MM.1S (cell line): ENCODE results near the gene RNGTT.
A peak's percentile ranks its signal among the peaks of the same experiment; 100 is the strongest.

ENCODE experiments used
- DNase-seq: peaks from one replicate; pipeline ENCODE4 v3.0.0-alpha.2; 2015
- H2AFZ ChIP-seq: fragments of 300-600 bp; sonication (generic); 2 replicates; pipeline ENCODE4 v1.6.0; 2016; ENCODE audit warnings: antibody characterized with exemption, low read length
- H3F3A ChIP-seq: fragments of 300-600 bp; sonication (generic); 2 replicates; pipeline ENCODE4 v1.6.1; 2016; ENCODE audit warnings: mild to moderate bottlenecking, antibody characterized with exemption, low read length, moderate library complexity, mixed read lengths; ENCODE audit not compliant: insufficient read depth
- H3K27ac ChIP-seq: fragments of 300-600 bp; sonication (generic); 2 replicates; pipeline ENCODE4 v1.5.1; 2016; ENCODE audit warnings: mild to moderate bottlenecking, low read length
- H3K27me3 ChIP-seq: fragments of 300-600 bp; sonication (generic); replicated peaks from 2 replicates; pipeline ENCODE4 v1.6.0; 2016; ENCODE audit warnings: low read length; ENCODE audit not compliant: insufficient read depth
- H3K36me3 ChIP-seq: fragments of 300-600 bp; sonication (generic); replicated peaks from 2 replicates; pipeline ENCODE4 v1.6.1; 2016; ENCODE audit warnings: mild to moderate bottlenecking, low read length, mixed read lengths; ENCODE audit not compliant: insufficient read depth
- H3K4me1 ChIP-seq: fragments of 300-600 bp; sonication (generic); 2 replicates; pipeline ENCODE4 v1.6.1; 2016; ENCODE audit warnings: low read length, mixed read lengths
- H3K4me2 ChIP-seq: fragments of 300-600 bp; sonication (generic); 2 replicates; pipeline ENCODE4 v1.6.0; 2016; ENCODE audit warnings: low read depth, low read length
- H3K4me3 ChIP-seq: fragments of 300-600 bp; sonication (generic); 2 replicates; pipeline ENCODE4 v1.5.1; 2016; ENCODE audit warnings: low read length, mixed read lengths
- H3K79me2 ChIP-seq: fragments of 300-600 bp; sonication (generic); 2 replicates; pipeline ENCODE4 v1.6.1; 2016; ENCODE audit warnings: mixed run types, low read length, mixed read lengths
- H3K9ac ChIP-seq: fragments of 300-600 bp; sonication (generic); 2 replicates; pipeline ENCODE4 v1.6.1; 2016; ENCODE audit warnings: low read length, mixed read lengths
- H3K9me2 ChIP-seq: fragments of 300-600 bp; sonication (generic); replicated peaks from 2 replicates; pipeline ENCODE4 v1.6.1; 2016; ENCODE audit warnings: mild to moderate bottlenecking, low read length, mixed read lengths; ENCODE audit not compliant: insufficient read depth
- H3K9me3 ChIP-seq: fragments of 300-600 bp; sonication (generic); replicated peaks from 2 replicates; pipeline ENCODE4 v1.6.1; 2016; ENCODE audit warnings: mild to moderate bottlenecking, low read length, mixed read lengths; ENCODE audit not compliant: insufficient read depth
- H4K20me1 ChIP-seq: fragments of 300-600 bp; sonication (generic); 2 replicates; pipeline ENCODE4 v1.6.1; 2016; ENCODE audit warnings: mild to moderate bottlenecking, low read length, moderate library complexity, mixed read lengths; ENCODE audit not compliant: insufficient read depth
- EZH2 ChIP-seq: fragments of 300-600 bp; sonication (generic); optimal IDR thresholded peaks from 2 replicates; pipeline ENCODE3; 2017; ENCODE audit warnings: low read depth, mild to moderate bottlenecking, antibody characterized with exemption, low read length, mixed read lengths
- EZH2phosphoT487 ChIP-seq: fragments of 300-600 bp; sonication (generic); IDR thresholded peaks from 2 replicates; pipeline ENCODE4 v1.6.1; 2018; ENCODE audit warnings: antibody characterized with exemption, low read length
- TF ChIP-seq, protein P1 (sequence below): fragments of 300-600 bp; sonication (generic); IDR thresholded peaks from 2 replicates; pipeline ENCODE4 v1.5.1; 2016; ENCODE audit warnings: antibody characterized with exemption, low read length, mixed read lengths

Gene RNGTT

DNA sequence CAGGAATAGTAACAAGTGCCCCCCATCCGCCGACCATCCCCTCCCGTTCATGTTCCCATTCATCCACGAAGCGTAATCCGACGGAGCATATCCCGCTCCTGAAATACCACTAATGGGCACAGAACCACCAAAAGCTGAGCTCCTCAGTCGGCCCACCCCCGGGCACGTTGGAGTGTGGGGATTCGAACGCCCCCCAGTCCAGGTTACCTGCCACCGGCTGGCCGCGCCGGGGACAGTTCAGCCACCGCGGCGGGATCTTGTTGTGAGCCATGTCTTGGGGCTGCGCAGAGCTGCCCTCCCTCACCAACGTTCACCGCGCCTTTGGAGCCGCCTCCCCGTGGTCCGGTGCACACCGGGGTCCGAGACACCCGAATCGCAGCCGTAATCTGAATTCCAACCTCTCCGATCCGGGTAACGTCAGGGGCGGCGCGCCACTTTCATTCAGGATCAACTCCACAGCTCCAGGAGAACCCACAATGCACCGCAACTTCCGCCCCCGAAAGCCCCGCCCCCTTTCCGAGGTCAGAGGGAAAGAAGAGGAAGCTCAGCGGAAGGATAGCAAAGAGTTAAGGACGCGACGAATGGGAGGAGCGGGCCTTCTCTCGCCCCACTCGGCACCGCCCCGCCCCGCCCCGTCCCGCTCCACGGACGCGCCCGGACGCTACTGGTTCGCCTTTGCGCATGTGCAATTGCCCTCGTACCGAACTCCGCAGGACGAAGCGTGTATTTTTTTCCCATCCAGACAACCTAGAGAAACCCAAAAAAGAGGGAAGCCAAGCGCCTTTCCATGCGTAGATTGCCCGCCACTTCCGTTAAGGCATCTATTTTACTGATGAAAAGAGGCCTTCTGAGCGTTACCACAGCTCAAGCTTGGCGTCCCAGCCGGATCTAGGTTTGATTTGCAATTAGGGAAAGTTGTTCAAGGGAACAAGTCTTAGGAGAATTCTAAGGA lies at the start of gene RNGTT:
TSS of gene RNGTT (minus strand) at position 480 of the 952 bp plus-strand sequence. CDS start at position 271, 209 bp downstream.
- DNase-seq: peak; percentile 97
- Histone ChIP-seq H3K9me2 (no peaks in the 10 kb centered on the region), H4K20me1 (no peaks in the 10 kb centered on the region), H3K36me3 (no peaks in the 10 kb centered on the region), H3K4me2 (peak within 1 kb of the TSS; percentile 98), H2AFZ (peak within 1 kb of the TSS; percentile 97), H3K79me2 (peaks cover 50% of the 10 kb centered on the region), H3K9me3 (no peaks in the 10 kb centered on the region), H3K4me1 (0 out of 2 replicates have a peak, but pooled peaks cover 5% of the 10 kb centered on the region), H3K27ac (peak within 1 kb of the TSS; percentile 44; the same call in 1 of the 2 replicates), H3K4me3 (peak within 1 kb of the TSS; percentile 98), H3F3A (no peaks in the 10 kb centered on the region), H3K9ac (peak within 1 kb of the TSS; percentile 90), H3K27me3 (no peaks in the 10 kb centered on the region)
- TF ChIP-seq EZH2: no peak
- TF ChIP-seq, protein P1, sequence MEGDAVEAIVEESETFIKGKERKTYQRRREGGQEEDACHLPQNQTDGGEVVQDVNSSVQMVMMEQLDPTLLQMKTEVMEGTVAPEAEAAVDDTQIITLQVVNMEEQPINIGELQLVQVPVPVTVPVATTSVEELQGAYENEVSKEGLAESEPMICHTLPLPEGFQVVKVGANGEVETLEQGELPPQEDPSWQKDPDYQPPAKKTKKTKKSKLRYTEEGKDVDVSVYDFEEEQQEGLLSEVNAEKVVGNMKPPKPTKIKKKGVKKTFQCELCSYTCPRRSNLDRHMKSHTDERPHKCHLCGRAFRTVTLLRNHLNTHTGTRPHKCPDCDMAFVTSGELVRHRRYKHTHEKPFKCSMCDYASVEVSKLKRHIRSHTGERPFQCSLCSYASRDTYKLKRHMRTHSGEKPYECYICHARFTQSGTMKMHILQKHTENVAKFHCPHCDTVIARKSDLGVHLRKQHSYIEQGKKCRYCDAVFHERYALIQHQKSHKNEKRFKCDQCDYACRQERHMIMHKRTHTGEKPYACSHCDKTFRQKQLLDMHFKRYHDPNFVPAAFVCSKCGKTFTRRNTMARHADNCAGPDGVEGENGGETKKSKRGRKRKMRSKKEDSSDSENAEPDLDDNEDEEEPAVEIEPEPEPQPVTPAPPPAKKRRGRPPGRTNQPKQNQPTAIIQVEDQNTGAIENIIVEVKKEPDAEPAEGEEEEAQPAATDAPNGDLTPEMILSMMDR: no peak

GRCh38 chr6:89011436-89011835 lies 48.0 kb upstream of the RNGTT start:
- DNase-seq: no peak
- Histone ChIP-seq H3K9ac (no peak overlapping the region), H3K4me3 (no peak overlapping the region), H3K9me3 (no peaks in the 10 kb centered on the region), H3K9me2 (no peaks in the 10 kb centered on the region), H2AFZ (no peak overlapping the region), H3K27me3 (no peaks in the 10 kb centered on the region), H3K4me2 (no peak overlapping the region), H3K79me2 (no peaks in the 10 kb centered on the region), H4K20me1 (no peaks in the 10 kb centered on the region), H3F3A (no peaks in the 10 kb centered on the region), H3K4me1 (no peaks in the 10 kb centered on the region), H3K27ac (no peak overlapping the region), H3K36me3 (no peaks in the 10 kb centered on the region)
- TF ChIP-seq EZH2phosphoT487 (no peak), EZH2 (no peak)
- TF ChIP-seq, protein P1: no peak

DNA sequence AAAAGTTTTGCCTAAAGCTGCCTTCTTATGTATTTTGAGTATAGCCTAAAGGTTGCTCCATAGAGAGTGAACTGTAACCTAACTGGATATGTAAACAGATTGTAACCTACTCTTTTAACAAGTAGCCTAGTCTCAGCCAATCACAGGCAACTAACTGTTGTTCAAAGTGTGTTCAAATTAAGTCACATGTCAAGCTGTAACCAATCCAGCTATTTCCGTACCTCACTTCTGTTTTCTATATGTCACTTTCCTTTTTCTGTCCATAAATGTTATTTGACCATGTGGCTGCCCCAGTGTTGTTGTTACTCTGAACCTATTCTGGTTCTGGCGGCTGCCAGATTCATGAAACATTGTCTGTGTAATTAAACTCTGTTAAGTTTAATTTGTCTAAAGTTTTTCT lies 47.4 kb upstream of the RNGTT start:
- TF ChIP-seq, protein P1: no peak
- TF ChIP-seq EZH2: no peak
- no peak for TF ChIP-seq EZH2phosphoT487
- no peaks in the 10 kb centered on the region for H4K20me1 ChIP-seq
- DNase-seq: no peak

More for the DNA sequence above, 47.4 kb upstream of the RNGTT start:
- Histone ChIP-seq H3K4me1 (no peaks in the 10 kb centered on the region), H2AFZ (no peak overlapping the region), H3K27ac (no peak overlapping the region), H3K4me2 (no peak overlapping the region), H3K9ac (no peak overlapping the region), H3F3A (no peaks in the 10 kb centered on the region), H3K9me3 (no peaks in the 10 kb centered on the region), H3K27me3 (no peaks in the 10 kb centered on the region), H3K36me3 (no peaks in the 10 kb centered on the region), H3K9me2 (no peaks in the 10 kb centered on the region), H3K79me2 (no peaks in the 10 kb centered on the region), H3K4me3 (no peak overlapping the region)
